WTC11 (cell line): ENCODE measurements around the gene KRTAP13-1.

Experiments used
- ESRRA ChIP-seq: sonication (generic); formaldehyde crosslinking; IDR thresholded peaks from 2 replicates; pipeline ENCODE4 v1.8.1; 2022; ENCODE audit warnings: mild to moderate bottlenecking, missing genetic modification reagents, borderline replicate concordance
- NFYB ChIP-seq: sonication (generic); formaldehyde crosslinking; conservative IDR thresholded peaks from 2 replicates; pipeline ENCODE4 v1.8.0; 2022; ENCODE audit warnings: low read depth, missing genetic modification reagents
- RELA ChIP-seq: sonication (generic); formaldehyde crosslinking; IDR thresholded peaks from 2 replicates; pipeline ENCODE4 v1.8.1; 2022; ENCODE audit warnings: missing genetic modification reagents, mild to moderate bottlenecking, borderline replicate concordance
- TF ChIP-seq, protein P1 (sequence below): fragments of 200-600 bp; IDR thresholded peaks from 2 replicates; pipeline ENCODE4 v1.8.0; 2022; ENCODE audit warnings: antibody characterized with exemption
- TF ChIP-seq, protein P2 (sequence below): sonication (generic); formaldehyde crosslinking; IDR thresholded peaks from 2 replicates; pipeline ENCODE4 v1.8.1; 2023; ENCODE audit warnings: mild to moderate bottlenecking, missing genetic modification reagents, moderate library complexity
- TF ChIP-seq, protein P3 (sequence below): sonication (generic); formaldehyde crosslinking; conservative IDR thresholded peaks from 2 replicates; pipeline ENCODE4 v1.8.1; 2023; ENCODE audit warnings: mild to moderate bottlenecking, low read depth, missing genetic modification reagents, moderate library complexity
- TF ChIP-seq, protein P4 (sequence below): sonication (generic); formaldehyde crosslinking; IDR thresholded peaks from 2 replicates; pipeline ENCODE4 v1.8.1; 2022; ENCODE audit warnings: low read depth, missing genetic modification reagents, borderline replicate concordance

DNA sequence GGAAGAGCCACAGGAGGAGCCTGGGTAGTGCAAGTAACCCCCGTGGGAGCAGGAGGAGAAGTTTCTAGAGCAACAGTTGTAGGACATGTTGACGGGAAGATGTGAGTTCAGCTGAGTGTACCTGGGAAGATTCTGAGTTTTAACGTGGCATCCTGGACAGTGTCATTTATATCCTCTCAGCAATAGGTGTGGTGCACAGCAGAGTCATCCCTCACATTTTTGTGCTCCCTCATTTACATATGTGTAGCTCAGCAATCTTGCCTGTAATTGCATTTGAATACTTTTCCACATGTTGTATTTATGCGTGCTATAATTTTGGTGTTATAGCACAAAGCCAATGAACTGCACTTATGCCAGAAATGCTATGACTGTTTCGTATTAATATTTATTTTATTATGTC lies 30.0 kb downstream of the KRTAP13-1 start, which contains the start of gene KRTAP13-3:
- TF ChIP-seq, protein P1, sequence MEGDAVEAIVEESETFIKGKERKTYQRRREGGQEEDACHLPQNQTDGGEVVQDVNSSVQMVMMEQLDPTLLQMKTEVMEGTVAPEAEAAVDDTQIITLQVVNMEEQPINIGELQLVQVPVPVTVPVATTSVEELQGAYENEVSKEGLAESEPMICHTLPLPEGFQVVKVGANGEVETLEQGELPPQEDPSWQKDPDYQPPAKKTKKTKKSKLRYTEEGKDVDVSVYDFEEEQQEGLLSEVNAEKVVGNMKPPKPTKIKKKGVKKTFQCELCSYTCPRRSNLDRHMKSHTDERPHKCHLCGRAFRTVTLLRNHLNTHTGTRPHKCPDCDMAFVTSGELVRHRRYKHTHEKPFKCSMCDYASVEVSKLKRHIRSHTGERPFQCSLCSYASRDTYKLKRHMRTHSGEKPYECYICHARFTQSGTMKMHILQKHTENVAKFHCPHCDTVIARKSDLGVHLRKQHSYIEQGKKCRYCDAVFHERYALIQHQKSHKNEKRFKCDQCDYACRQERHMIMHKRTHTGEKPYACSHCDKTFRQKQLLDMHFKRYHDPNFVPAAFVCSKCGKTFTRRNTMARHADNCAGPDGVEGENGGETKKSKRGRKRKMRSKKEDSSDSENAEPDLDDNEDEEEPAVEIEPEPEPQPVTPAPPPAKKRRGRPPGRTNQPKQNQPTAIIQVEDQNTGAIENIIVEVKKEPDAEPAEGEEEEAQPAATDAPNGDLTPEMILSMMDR: no peak
- TF ChIP-seq, protein P2, sequence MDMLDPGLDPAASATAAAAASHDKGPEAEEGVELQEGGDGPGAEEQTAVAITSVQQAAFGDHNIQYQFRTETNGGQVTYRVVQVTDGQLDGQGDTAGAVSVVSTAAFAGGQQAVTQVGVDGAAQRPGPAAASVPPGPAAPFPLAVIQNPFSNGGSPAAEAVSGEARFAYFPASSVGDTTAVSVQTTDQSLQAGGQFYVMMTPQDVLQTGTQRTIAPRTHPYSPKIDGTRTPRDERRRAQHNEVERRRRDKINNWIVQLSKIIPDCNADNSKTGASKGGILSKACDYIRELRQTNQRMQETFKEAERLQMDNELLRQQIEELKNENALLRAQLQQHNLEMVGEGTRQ (CRISPR knock-in tag): no peak
- TF ChIP-seq RELA (no peak), ESRRA (CRISPR knock-in tag) (no peak), NFYB (no peak)
- TF ChIP-seq, protein P3, sequence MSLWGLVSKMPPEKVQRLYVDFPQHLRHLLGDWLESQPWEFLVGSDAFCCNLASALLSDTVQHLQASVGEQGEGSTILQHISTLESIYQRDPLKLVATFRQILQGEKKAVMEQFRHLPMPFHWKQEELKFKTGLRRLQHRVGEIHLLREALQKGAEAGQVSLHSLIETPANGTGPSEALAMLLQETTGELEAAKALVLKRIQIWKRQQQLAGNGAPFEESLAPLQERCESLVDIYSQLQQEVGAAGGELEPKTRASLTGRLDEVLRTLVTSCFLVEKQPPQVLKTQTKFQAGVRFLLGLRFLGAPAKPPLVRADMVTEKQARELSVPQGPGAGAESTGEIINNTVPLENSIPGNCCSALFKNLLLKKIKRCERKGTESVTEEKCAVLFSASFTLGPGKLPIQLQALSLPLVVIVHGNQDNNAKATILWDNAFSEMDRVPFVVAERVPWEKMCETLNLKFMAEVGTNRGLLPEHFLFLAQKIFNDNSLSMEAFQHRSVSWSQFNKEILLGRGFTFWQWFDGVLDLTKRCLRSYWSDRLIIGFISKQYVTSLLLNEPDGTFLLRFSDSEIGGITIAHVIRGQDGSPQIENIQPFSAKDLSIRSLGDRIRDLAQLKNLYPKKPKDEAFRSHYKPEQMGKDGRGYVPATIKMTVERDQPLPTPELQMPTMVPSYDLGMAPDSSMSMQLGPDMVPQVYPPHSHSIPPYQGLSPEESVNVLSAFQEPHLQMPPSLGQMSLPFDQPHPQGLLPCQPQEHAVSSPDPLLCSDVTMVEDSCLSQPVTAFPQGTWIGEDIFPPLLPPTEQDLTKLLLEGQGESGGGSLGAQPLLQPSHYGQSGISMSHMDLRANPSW (CRISPR knock-in tag): no peak
- TF ChIP-seq, protein P4, sequence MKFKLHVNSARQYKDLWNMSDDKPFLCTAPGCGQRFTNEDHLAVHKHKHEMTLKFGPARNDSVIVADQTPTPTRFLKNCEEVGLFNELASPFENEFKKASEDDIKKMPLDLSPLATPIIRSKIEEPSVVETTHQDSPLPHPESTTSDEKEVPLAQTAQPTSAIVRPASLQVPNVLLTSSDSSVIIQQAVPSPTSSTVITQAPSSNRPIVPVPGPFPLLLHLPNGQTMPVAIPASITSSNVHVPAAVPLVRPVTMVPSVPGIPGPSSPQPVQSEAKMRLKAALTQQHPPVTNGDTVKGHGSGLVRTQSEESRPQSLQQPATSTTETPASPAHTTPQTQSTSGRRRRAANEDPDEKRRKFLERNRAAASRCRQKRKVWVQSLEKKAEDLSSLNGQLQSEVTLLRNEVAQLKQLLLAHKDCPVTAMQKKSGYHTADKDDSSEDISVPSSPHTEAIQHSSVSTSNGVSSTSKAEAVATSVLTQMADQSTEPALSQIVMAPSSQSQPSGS (CRISPR knock-in tag): no peak
